ENCODE results near the gene STARD9.

GRCh38 chr15:42696626-42697025, 121.2 kb downstream of the STARD9 start:
- TF ChIP-seq CTCF (conservative IDR thresholded peaks at IDR 0.05; ENCODE audit: low read length) (no peak), EZH2phosphoT487 (IDR thresholded peaks at IDR 0.05; ENCODE audit: borderline replicate concordance) (no peak)
